GM15510 (cell line): ENCODE data around the gene NPC1.

Source experiments
- POLR2A ChIP-seq: IDR thresholded peaks from 3 replicates; pipeline ENCODE4 v1.6.1; 2011; ENCODE audit warnings: borderline replicate concordance; ENCODE audit not compliant: insufficient read length; ENCODE audit errors: extremely low read depth

NPC1 gene

DNA sequence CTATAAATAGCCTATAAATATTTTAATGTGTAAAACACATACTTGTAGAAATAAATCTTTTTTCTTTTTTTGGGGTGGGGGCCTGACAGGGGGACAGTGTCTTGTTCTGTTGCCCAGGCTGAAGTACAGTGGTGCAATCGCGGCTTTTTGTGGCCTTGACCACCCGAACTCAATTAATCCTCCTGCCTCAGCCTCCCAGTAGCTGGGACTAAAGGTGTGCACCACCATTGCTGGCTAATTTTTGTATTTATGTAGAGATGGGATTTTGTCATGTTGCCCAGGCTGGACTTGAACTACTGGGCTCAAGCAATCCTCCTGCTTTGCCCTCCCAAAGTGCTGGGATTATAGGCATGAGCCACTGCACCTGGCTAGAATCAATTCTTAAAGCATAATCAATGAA, 37.6 kb downstream of the NPC1 start:
- no peak for TF ChIP-seq POLR2A

DNA sequence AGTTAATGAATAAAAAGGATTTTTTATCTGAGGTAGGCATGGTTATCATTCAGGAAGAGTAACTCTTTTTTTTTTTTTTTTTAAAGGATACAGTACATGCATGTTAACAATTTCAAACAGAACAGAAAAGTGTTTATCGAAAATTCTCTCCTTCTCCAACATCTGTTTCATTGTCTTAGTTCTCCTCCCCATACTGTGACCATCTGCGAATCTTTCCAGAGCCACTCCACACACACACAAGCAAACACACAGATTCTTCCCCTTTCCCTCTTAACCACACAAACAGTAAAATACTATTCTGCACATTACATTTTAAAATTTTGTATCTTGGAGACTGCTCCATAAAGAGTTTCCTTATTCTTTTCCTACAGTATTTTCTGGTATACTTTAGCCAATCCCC, 38.0 kb downstream of the NPC1 start:
- TF ChIP-seq POLR2A: no peak

DNA sequence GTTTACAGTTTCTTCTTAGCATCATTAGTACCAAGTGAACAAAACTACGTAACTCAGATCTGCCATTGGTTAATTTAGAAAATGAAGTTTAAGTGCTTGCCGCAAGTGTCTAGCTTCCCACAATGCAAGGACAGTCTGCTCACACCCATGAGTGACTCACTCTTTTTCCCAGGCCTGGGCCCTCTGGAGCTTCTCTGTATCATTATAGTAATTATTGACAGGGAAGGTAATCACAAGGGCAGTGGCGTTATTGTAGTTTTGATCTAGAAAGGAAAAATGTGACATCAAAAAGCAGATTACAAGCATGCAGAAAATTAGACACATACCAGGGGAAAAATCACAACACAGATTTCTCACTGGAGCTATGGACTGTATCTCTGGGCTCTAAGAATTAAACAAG, 38.5 kb downstream of the NPC1 start:
- TF ChIP-seq POLR2A: no peak

DNA sequence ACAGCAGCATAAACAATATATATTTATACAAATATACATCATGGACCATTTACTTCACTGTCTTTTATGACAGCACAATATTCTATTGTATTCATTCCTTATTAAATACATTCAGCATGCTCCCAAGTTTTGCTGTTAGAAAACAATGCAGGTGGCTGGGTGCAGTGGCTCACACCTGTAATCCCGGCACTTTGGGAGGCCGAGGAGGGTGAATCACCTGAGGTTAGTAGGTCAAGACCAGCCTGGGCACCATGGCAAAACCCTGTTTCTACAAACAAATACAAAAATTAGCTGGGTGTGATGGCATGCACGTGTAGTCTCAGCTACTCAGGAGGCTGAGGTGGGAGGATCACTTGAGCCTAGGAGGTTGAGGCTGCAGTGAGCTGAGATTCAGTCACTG, 39.0 kb downstream of the NPC1 start:
- TF ChIP-seq POLR2A: no peak

DNA sequence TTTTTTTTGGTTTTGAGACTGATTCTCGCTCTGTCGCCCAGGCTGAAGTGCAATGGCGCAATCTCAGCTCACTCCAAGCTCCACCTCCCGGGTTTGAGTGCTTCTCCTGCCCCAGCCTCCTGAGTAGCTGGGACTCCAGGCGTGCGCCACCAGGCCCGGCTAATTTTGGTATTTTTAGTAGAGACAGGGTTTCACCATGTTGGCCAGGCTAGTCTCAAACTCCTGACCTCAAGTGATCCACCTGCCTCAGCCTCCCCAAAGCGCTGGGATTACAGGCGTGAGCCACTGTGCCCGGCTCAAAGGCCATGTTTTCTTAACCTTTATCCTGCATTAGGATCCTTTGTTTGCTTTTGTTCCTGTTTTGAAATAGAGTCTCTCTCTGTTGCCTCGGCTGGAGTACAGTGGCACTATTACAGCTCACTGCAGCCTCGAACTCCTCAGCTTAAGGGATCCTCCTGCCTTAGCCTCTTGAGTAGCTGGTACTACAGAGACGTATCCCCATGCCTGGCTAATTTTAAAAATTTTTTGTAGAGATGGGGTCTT, 41.0 kb downstream of the NPC1 start:
- TF ChIP-seq POLR2A: no peak

DNA sequence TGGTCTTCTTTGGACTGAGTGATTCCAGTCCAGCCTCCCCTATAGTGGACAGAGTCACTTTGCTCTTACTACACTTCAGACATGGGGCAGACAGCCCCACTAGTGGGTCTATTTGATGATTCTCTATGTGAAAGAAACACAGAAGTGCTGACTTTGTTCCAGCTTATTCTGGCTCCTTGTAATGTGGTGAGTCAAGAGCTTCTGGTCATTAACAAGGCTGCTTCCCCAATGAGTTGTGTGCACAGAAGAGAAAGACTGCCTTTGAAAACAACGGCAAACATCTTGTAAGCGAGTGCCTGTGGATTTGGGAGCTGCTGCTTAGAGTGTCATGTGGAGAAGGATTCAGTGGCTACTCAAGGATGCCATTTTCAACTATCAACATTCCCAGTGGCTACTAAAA, 43.8 kb downstream of the NPC1 start:
- TF ChIP-seq POLR2A: no peak

DNA sequence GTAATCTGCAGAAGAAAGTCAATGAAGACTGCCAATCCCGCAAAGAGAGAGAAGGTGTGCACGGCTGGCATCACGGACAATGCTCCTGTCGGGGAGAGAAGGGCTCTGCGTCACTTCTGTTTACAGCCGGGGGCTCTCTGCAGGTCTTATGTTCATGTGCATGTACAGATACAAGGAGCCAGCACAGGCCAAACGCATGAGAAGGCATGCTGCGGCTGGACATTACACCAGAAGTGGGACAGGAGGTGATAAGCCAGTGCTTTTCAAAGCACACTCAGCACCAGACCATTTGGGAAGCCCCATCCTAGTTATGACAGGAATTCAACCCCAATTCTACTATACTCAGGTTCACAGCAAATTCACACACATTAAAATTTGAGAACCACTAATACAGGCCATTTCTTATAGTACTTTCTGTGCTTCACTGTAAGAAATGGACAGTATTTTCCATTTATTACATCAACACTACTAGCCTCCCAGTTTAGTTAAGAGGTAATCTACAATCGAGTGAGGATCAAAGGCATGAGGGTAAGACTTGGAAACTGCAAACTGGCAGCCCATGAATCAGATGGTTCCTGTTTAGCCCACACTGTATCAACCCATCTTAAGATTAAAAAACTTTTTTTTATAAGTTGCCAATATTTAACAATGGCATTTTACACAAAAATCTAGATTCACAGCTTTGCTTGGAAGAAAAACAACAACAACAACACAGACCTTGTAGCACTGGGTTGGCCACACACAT, 44.8 kb downstream of the NPC1 start:
- no peak for TF ChIP-seq POLR2A

DNA sequence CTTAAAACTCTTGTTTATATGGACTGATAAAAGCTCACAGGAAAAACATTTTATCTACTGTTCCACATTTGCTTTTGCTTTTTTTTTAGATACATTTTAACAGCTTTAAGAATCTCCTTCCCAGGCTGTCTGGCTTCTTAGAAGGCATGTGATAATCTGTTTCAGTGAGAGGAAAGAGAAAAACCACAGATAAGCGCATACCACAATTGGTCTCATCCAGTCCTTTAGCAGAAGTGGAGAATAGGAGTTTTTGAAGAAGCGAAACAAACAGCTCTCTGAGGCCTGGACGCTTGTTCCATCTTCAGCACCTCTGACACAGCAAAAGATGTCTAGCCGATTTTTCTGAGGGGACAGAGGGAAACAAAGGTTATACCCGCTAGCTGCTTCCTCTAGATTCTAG, 45.4 kb downstream of the NPC1 start:
- no peak for TF ChIP-seq POLR2A

DNA sequence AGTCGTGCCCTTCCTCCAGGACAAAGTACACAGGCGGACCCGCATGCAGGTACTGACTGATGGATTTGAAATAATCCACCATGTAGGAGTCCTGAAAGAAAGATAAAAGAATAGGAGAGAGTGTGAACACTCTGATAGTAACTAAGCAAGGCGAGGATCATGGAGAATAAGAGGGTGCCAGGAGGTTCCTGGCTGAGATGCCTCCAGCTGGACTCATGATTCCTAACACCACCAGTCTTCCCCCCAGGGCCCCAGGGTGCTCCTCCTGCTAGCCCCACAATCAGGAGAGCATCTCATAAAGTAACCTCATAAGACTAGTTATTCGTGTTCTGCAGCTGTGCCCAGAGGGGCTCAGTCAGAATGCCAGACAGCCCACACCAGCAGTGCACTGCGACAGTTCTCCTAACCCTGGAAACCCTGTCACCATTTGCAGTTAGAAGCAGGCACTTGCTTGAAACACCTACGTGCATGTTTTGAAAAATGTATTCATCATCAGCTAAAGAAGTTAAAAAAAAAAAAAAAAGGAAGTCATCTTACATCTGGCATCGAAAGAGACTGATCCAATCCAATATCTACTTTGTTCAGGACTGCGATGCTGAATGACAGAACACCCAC, 46.3 kb downstream of the NPC1 start:
- no peak for TF ChIP-seq POLR2A

DNA sequence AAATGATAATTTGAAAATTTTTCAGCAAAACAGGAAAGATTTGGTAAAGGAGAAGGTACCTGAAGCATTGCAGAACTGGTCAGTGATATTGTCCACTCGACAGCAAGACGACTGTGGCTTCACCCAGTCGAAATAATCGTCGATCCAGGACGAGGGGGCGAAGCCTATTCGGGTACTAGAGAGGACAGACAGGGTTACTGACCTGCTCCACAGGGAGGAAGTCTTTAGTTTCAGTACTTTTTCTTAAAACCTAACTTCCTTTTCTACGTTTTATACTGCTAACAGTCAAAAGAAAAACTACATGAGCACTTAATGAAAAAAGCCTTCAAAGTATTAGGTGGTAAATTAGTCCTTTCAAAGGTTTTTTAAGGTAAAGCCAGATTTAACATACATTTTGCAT, 47.0 kb downstream of the NPC1 start:
- TF ChIP-seq POLR2A: no peak

DNA sequence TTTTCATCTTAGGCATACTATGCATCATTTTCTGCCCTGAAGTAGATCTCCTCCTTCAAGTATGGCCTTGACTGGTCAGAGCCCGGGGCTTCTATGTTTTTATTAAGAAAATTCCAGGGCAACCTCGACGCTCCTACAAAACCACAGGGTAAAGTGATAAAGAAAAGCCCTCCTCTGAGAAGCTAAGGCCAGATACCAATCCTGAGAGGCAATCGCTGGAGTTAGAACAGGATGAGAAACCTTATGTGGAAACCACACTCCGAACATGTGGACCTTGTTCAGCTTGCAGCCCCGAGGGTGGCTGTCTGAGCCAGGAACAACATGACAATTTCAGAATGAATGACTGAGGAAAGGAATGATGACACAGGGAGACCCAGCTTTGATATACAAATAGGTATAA, 47.4 kb downstream of the NPC1 start:
- TF ChIP-seq POLR2A: no peak

DNA sequence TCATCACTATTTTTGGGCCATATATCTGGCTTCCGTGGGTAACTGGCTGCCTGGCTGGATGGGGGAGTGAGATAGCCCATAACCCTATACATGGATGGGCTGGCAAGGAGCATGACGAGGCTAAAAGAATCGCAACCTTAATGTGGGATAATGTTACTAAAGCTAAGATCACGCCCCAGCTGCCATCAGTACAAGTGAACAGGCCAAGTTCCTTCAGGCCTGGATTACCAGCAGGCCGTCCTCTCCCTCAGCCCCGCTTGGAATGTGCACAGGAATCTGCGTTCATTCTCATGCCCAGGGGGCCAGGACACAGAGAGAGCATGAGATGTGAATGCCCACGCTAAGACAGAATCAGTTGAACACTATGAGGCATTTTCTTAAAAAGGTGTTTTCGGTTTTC, 48.3 kb downstream of the NPC1 start:
- TF ChIP-seq POLR2A: no peak

DNA sequence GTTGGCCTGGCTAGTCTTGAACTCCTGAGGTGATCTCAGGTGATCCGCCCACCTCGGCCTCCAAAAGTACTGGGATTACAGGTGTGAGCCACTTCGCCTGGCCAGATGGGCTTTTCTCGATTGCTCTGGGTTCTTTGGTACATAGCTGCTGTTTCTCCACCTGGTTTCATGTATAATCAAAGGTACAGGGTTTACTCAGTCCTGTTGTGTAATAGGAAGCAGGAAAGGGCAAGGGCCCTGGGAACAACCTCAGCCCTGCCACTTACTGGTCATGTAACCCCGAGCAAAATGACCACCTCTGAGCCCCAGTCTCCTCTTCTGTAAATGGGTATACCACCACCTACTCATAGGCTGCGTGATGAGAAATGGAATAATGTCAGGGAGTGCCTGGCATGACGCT, 49.0 kb downstream of the NPC1 start:
- no peak for TF ChIP-seq POLR2A

DNA sequence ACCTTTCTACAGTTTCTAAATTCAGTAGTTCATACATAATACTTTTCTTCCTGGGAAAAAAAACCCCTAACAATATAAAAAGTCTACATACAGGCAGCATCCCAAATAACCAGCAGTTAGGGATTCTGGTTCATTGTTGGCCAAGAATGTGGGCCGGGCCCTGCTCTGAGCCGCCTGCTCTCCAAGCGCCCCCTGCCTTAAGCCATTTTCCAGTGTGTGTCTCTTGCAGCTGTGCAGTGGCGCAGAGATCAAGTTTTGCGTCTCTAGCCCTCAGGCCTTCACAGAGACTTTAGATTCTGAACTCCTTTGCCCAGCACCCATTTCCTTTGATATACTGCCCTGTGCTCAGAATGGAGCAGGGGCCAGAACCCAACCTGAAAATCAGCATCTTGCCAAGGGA, 50.1 kb downstream of the NPC1 start:
- TF ChIP-seq POLR2A: no peak

DNA sequence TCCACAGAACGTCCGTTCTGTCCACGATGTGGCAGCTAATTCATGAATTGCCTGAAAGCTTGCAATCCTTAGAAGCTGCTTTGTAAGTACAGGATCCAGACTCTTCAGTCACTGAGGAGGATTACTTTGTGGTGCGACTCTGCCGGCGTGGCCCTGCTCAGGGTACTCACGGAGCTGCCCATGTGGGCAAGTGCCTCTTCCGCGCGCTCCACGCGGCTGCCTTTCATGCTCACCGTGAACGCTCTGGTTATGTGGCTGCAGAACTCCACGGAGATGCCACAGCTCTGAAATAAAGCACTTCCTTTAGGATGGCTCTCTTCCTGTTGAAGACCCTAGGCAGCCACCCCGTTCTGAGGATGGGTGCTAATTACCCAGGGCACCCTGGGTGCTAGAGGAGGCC, 52.0 kb downstream of the NPC1 start:
- no peak for TF ChIP-seq POLR2A

DNA sequence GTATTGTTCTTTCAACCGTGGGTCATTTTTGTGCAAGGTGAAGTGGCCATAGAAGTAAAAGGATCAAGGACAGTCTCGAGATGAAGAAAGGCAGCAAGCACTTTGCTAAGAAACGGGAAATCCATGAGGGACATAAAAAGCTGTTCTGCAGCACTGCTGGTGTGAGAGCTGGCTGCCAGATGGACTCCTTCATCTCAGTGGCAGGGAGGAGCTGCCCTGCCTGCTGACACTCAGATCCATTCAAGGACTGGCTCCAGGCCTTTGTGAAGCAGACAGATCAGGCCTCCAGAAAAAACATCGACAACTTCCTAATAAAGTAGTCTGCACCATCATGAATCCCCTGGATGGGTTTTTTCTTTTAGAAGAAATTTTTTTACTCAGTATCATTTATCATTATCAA, 53.5 kb downstream of the NPC1 start:
- no peak for TF ChIP-seq POLR2A
